ENCODE data around the gene SHC1.

DNA sequence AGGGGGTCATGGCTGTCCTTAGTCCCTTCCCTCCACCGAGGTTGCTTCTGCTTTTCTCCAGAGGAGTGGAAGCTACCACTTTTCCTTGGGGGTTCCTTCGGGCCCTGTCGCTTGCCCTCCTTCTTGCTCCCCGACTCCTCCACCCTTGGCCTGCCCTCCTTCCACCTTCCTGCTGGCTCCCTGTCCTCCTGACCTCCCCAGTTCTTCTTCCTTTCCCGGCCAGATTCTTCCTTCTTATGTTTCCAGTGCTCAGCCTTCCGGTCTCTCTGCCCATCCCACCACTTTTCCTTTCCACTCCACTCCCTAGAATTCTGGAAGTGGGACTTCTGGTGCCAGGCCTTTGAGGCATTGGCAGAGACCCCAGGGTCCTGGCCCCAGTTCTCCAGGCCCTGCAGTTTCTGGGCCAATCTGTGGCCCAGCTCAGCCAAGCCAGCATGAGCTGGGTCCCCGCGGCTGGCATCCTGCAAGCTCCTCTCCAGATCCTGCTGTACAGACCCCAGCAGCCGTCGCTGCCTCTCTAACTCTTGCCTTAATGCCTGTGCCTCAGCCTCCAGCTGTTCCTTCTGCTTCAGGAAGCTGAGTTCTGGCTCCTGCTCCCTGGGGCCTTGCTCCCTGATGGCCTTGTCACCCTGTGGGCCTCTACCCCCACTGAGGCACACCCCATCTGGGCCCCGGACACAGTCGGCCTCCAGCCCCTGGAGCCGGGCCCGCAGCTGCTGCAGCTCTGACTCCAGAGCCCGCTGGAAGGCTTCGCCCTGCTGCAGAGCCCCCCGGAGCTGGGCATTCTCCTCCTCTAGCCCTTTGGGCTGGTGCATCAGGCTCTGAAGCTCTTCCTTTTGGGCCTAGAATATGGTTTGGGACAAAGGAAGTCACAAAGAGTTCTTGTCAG is 24.3 kb downstream of the SHC1 start:
- no peak for TF ChIP-seq POLR2AphosphoS5 (IDR thresholded peaks at IDR 0.05; ENCODE audit: low read depth, low read length)
- TF ChIP-seq POLR2A (IDR thresholded peaks at IDR 0.05; ENCODE audit: low read depth, low read length), result no peak
